ENCODE measurements around the gene GRB10.

DNA sequence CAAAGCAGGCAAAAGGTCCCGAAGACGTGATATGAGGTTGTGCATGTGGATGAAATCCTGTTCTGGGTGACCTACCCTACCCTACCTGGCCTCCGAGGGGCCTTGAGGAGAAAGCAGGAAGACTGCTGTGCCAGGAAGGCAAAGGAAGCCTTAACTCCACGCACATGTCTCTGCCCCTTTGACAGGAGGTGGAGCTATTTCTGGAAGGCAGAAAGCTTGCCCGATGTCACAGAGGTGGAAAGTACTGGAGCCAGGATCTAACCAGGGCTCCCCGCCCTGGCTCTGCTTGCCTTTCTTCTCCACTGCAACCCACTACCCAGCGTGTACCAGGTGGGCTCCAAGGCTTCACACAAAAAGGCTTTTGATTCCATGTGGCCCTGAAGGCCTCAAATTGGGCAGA is 151.1 kb downstream of the GRB10 start:
- TF ChIP-seq EZH2 (IDR thresholded peaks at IDR 0.05) (no peak), EZH2phosphoT487 (IDR thresholded peaks at IDR 0.05) (no peak)
- TF ChIP-seq, protein P1, sequence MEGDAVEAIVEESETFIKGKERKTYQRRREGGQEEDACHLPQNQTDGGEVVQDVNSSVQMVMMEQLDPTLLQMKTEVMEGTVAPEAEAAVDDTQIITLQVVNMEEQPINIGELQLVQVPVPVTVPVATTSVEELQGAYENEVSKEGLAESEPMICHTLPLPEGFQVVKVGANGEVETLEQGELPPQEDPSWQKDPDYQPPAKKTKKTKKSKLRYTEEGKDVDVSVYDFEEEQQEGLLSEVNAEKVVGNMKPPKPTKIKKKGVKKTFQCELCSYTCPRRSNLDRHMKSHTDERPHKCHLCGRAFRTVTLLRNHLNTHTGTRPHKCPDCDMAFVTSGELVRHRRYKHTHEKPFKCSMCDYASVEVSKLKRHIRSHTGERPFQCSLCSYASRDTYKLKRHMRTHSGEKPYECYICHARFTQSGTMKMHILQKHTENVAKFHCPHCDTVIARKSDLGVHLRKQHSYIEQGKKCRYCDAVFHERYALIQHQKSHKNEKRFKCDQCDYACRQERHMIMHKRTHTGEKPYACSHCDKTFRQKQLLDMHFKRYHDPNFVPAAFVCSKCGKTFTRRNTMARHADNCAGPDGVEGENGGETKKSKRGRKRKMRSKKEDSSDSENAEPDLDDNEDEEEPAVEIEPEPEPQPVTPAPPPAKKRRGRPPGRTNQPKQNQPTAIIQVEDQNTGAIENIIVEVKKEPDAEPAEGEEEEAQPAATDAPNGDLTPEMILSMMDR (IDR thresholded peaks at IDR 0.05): no peak

Measured in neural progenitor cell (in vitro differentiated cells).